Thyroid gland (tissue), 4 donors: ENCODE data around the gene TEX51. TPM values are rescaled to one million over a fixed set of nuclear protein-coding genes. Genes with fewer than 3 reads are reported as not detected.

Experiments used
- DNase-seq, 2 donors: peaks; one replicate each; pipeline ENCODE4 v3.0.0-alpha.2; 2019
- H3K27ac ChIP-seq, 3 donors: fragments of 200-600 bp; sonication (generic); 1 replicate in 2 of 3; 2 replicates in 1 of 3; pipeline ENCODE4 v1.5.1; 2016 to 2019; ENCODE audit warnings: mild to moderate bottlenecking in 1 of 3, moderate library complexity in 1 of 3
- H3K27me3 ChIP-seq: fragments of 200-600 bp; sonication (generic); one replicate; pipeline ENCODE4 v1.5.1; 2019
- H3K36me3 ChIP-seq, 2 donors: fragments of 200-600 bp; sonication (generic); one replicate each; pipeline ENCODE4 v1.5.1; 2016 to 2019
- H3K4me1 ChIP-seq, 2 donors: fragments of 200-600 bp; sonication (generic); one replicate each; pipeline ENCODE4 v1.5.1; 2017 to 2019
- H3K4me3 ChIP-seq, 3 donors: fragments of 200-600 bp; sonication (generic); replicated peaks in 1 of 3; 1 replicate in 2 of 3; 2 replicates in 1 of 3; pipeline ENCODE4 v1.5.1; 2016; ENCODE audit warnings: mild to moderate bottlenecking in 1 of 3
- H3K9me3 ChIP-seq: fragments of 200-600 bp; sonication (generic); one replicate; pipeline ENCODE4 v1.5.1; 2017
- POLR2A ChIP-seq, 2 donors: fragments of 450-650 bp; IDR thresholded peaks; one replicate each; pipeline ENCODE4 v1.6.1; 2017; ENCODE audit warnings: antibody characterized with exemption in 2 of 2, mild to moderate bottlenecking in 2 of 2, moderate library complexity in 1 of 2
- WGBS, 2 donors: methylation state at CpG; one replicate each; pipeline ENCODE4 v1.1.5; 2017; 5-methylcytosine and 5-hydroxymethylcytosine counted together
- intact Hi-C: fragments of 100-400 bp; cut with DNase I; formaldehyde crosslinking; loops from one replicate; pipeline ENCODE4 v1.15.1; 2023
- total RNA-seq, 4 donors: library from RNA; depleted of rRNA; stranded (reverse); fragments of >200 nt; gene quantifications; one replicate each; pipeline ENCODE4 v1.2.3, GENCODE V29; 2016
- TF ChIP-seq, protein P1 (sequence below), 6 experiments: fragments of 200-600 bp in 3 of 6; fragments of 450-650 bp in 3 of 6; sonication (generic) in 3 of 6; IDR thresholded peaks; one replicate each; pipeline ENCODE4 v1.5.1; 2016 to 2019; ENCODE audit warnings: antibody characterized with exemption in 6 of 6, mild to moderate bottlenecking in 2 of 6, inconsistent platforms in 1 of 6, moderate library complexity in 1 of 6

Gene TEX51
- total RNA-seq, 4 donors from 2014 or later: not detected

DNA sequence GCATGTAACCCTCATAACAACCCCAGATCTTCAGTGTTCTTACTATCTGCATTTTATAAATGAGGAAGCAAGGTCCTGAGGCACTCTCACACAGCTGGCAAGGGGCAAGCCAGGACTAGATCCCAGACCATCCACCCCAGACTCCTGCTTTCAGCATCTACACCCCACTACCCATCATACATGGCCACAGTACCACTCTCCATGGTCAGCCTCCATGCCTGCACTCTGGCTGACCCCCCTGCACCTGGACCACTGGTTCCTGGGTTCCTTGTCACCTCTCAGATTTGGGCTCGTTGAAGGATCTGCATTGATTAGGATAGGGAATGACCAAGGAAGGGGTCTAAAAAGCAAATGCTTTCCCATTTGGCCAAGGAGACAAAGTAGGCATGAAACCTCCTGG is 36.0 kb upstream of the TEX51 start:
- H3K9me3 ChIP-seq: no peaks in the 10 kb centered on the region
- no peaks in the 10 kb centered on the region for H3K4me1 ChIP-seq
- 73 to 100% methylated on average over 1 of the region's 1 CpG for WGBS, 2 donors
- no peaks in the 10 kb centered on the region for H3K27me3 ChIP-seq
- intact Hi-C loops: no loop called here
- no peak overlapping the region for H3K4me3 ChIP-seq
- no peaks in the 10 kb centered on the region for H3K36me3 ChIP-seq
- no peak for DNase-seq
- TF ChIP-seq, protein P1, sequence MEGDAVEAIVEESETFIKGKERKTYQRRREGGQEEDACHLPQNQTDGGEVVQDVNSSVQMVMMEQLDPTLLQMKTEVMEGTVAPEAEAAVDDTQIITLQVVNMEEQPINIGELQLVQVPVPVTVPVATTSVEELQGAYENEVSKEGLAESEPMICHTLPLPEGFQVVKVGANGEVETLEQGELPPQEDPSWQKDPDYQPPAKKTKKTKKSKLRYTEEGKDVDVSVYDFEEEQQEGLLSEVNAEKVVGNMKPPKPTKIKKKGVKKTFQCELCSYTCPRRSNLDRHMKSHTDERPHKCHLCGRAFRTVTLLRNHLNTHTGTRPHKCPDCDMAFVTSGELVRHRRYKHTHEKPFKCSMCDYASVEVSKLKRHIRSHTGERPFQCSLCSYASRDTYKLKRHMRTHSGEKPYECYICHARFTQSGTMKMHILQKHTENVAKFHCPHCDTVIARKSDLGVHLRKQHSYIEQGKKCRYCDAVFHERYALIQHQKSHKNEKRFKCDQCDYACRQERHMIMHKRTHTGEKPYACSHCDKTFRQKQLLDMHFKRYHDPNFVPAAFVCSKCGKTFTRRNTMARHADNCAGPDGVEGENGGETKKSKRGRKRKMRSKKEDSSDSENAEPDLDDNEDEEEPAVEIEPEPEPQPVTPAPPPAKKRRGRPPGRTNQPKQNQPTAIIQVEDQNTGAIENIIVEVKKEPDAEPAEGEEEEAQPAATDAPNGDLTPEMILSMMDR (IDR thresholded peaks at IDR 0.05): no peak
- TF ChIP-seq POLR2A (IDR thresholded peaks at IDR 0.05): no peak
- no peak overlapping the region for H3K27ac ChIP-seq

DNA sequence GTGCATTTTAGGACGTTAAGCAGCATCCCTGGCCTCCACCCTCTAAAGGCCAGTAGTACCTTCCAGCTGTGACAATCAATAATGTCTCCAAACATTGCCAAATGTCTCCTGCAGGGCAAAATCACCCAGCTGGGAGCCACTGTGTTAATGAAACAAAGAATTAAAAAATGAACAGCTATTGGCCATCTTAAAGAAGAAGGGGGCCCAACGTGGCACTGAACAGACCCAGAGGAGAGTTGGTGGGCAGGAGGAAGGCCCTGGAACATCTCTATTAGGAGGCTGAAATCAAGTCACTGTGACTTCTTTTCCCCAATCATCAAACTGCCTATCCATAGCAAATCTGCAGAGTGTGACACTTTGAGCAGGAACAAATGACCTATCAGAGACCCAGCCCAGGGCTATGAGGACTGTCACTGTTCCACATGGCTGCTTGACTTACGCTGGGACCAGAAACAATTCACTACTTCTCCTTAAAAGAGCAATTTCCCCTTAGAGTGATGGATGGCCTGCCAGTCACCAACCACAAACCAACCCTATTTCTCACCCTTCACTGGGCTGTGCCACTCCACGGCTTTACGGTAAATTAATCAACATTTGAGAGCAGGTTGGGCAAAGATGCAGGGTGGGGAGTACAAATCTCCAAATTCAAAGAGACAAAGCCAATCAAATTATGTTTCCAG is 35.2 kb upstream of the TEX51 start:
- H3K4me3 ChIP-seq: no peak overlapping the region
- H3K4me1 ChIP-seq: no peaks in the 10 kb centered on the region
- DNase-seq: no peak
- no peaks in the 10 kb centered on the region for H3K27me3 ChIP-seq
- H3K27ac ChIP-seq: no peak overlapping the region
- H3K9me3 ChIP-seq: no peaks in the 10 kb centered on the region
- 55 to 62% methylated on average over 5 of the region's 5 CpGs for WGBS, 2 donors
- H3K36me3 ChIP-seq: no peaks in the 10 kb centered on the region
- intact Hi-C loops: no loop called here
- TF ChIP-seq, protein P1 (IDR thresholded peaks at IDR 0.05): no peak
- TF ChIP-seq POLR2A (IDR thresholded peaks at IDR 0.05): no peak

DNA sequence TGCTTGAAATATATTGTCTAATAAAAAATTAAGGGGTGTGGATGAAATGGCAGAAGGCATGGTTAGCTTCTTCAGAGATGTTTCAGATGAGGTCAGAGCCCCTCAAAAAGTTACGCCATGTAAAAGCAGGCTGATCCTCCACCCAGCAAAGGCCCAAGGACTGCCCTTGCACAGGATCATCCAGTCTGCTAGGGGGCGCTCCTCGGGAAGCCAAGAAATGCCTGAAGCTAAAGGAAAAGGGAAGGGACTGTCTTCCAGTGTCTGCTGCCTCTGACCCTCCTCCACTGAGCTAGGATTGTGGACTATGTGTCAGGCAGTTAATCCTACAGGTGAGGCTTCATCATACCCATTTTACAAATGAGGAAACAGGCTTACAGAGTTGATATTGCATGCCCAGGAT is 33.8 kb upstream of the TEX51 start:
- H3K4me3 ChIP-seq: no peak overlapping the region
- TF ChIP-seq POLR2A (IDR thresholded peaks at IDR 0.05): no peak
- H3K27me3 ChIP-seq: no peaks in the 10 kb centered on the region
- H3K4me1 ChIP-seq: no peaks in the 10 kb centered on the region
- H3K9me3 ChIP-seq: no peaks in the 10 kb centered on the region
- DNase-seq: no peak
- intact Hi-C loops: no loop called here
- H3K27ac ChIP-seq: no peak overlapping the region
- H3K36me3 ChIP-seq: no peaks in the 10 kb centered on the region
- WGBS, 2 donors: 69 to 78% methylated on average over 3 of the region's 3 CpGs

DNA sequence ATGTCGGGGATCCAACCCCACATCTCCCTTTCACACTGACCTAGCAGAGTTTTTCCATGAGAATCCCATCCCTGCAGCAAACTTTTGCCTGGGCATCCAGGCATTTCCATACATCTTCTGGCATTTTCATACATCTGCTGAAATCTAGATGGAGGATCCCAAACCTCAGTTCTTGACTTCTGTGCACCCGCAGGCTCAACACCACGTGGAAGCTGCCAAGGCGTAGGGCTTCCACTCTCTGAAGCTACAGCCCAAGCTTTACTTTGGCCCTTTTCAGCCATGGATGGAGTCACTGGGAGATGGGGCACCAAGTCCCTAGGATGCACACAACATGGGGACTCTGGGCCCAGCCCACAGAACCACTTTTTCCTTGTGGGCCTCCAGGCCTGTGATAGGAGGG is 32.2 kb upstream of the TEX51 start:
- H3K4me1 ChIP-seq: no peaks in the 10 kb centered on the region
- no peaks in the 10 kb centered on the region for H3K36me3 ChIP-seq
- H3K9me3 ChIP-seq: no peaks in the 10 kb centered on the region
- H3K27me3 ChIP-seq: no peaks in the 10 kb centered on the region
- no peak for TF ChIP-seq POLR2A (IDR thresholded peaks at IDR 0.05)
- TF ChIP-seq, protein P1 (IDR thresholded peaks at IDR 0.05): no peak
- 92 to 97% methylated on average over 4 of the region's 4 CpGs for WGBS, 2 donors
- intact Hi-C loops: no loop called here
- H3K27ac ChIP-seq: no peak overlapping the region
- no peak overlapping the region for H3K4me3 ChIP-seq
- DNase-seq: no peak

DNA sequence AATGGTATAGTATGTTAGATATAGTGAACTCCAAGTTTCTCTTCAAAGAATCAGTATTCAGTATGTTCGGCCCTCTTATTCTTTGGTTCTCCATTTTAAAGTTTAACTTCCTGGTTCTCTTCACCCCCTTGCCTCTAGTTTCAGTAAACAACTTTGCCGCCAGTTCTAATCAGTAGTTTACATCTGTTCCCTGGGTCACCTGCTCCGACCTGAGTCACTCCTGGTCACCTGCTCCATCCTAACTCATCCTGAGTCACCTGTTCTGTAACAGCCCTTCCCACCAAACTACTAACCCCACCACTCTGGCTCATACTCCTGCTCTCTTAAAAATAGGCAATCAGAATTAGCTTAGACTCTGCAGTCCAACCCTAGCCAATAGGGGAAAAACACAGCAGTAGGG is 23.7 kb upstream of the TEX51 start:
- no peak overlapping the region for H3K4me3 ChIP-seq

More for the DNA sequence above, 23.7 kb upstream of the TEX51 start:
- DNase-seq: no peak
- Histone ChIP-seq H3K9me3 (no peaks in the 10 kb centered on the region), H3K4me1 (no peaks in the 10 kb centered on the region), H3K27me3 (no peaks in the 10 kb centered on the region), H3K27ac (no peak overlapping the region), H3K36me3 (no peaks in the 10 kb centered on the region)
- no peak for TF ChIP-seq POLR2A (IDR thresholded peaks at IDR 0.05)
- TF ChIP-seq, protein P1 (IDR thresholded peaks at IDR 0.05): no peak
- WGBS, 2 donors: 90 to 91% methylated on average over 3 of the region's 3 CpGs
- intact Hi-C loops: no loop called here
